Measurements from ENCODE around the gene GLRX3.

GLRX3 gene

GRCh38 chr10:130208807-130209206 lies 72.6 kb downstream of the GLRX3 start:
- no peak for DNase-seq (ENCODE audit: low read depth)

GRCh38 chr10:130212746-130213145 lies 76.6 kb downstream of the GLRX3 start:
- no peak for DNase-seq (ENCODE audit: low read depth)

- no peak for DNase-seq (ENCODE audit: low read depth)
These were observed 77.3 kb downstream of the GLRX3 start for GRCh38 chr10:130213286-130214080.

- no peak for DNase-seq (ENCODE audit: low read depth)
These were observed 78.2 kb downstream of the GLRX3 start for GRCh38 chr10:130214431-130214830.

- DNase-seq (ENCODE audit: low read depth) = no peak
These were observed 79.2 kb downstream of the GLRX3 start for GRCh38 chr10:130215151-130215930.

GRCh38 chr10:130215931-130216231 lies 79.7 kb downstream of the GLRX3 start:
- DNase-seq (ENCODE audit: low read depth) = no peak

GRCh38 chr10:130218181-130218641 lies 82.0 kb downstream of the GLRX3 start:
- DNase-seq (ENCODE audit: low read depth) = no peak

- no peak for DNase-seq (ENCODE audit: low read depth)
These were observed 82.7 kb downstream of the GLRX3 start for GRCh38 chr10:130218936-130219335.

- no peak for DNase-seq (ENCODE audit: low read depth)
These were observed 84.3 kb downstream of the GLRX3 start for GRCh38 chr10:130220251-130221185.

- DNase-seq (ENCODE audit: low read depth) = no peak
These were observed 85.5 kb downstream of the GLRX3 start for GRCh38 chr10:130221456-130222375.

- no peak for DNase-seq (ENCODE audit: low read depth)
These were observed 86.2 kb downstream of the GLRX3 start for GRCh38 chr10:130222381-130222780.

- no peak for DNase-seq (ENCODE audit: low read depth)
These were observed 88.0 kb downstream of the GLRX3 start for GRCh38 chr10:130224228-130224627.

- DNase-seq (ENCODE audit: low read depth) = no peak
These were observed 89.8 kb downstream of the GLRX3 start for GRCh38 chr10:130226012-130226411.

GRCh38 chr10:130227883-130228282 lies 91.7 kb downstream of the GLRX3 start:
- no peak for DNase-seq (ENCODE audit: low read depth)
